Keratinocyte (primary cell): ENCODE measurements around the gene CNOT4. TPM values are rescaled to one million over a fixed set of nuclear protein-coding genes. Genes with fewer than 3 reads are reported as not detected.

Source experiments
- DNase-seq: peaks from one replicate; pipeline ENCODE4 v3.0.0-alpha.2; 2011; ENCODE audit warnings: low read depth, missing footprints, low spot score
- FAIRE-seq: peaks from 2 replicates; lab custom pipeline; 2011; peaks lifted over from hg19 to GRCh38; lab: Jason Lieb, UNC
- H2AFZ ChIP-seq: 2 replicates; pipeline ENCODE4 v1.6.0; 2012; ENCODE audit warnings: low read length, control low read depth, inconsistent platforms; ENCODE audit not compliant: control insufficient read depth
- H3K27ac ChIP-seq: 2 replicates; pipeline ENCODE4 v1.5.1; 2011; ENCODE audit warnings: low read length; ENCODE audit not compliant: control insufficient read depth, insufficient read depth
- H3K27me3 ChIP-seq: 3 replicates; pipeline ENCODE4 v1.6.0; 2011; ENCODE audit warnings: low read length; ENCODE audit not compliant: control insufficient read depth, insufficient read depth; ENCODE audit errors: extremely low read depth
- H3K36me3 ChIP-seq, 2 experiments: 2 replicates in 1 of 2; 3 replicates in 1 of 2; pipeline ENCODE4 v1.5.1; 2011; ENCODE audit warnings: low read length in 2 of 2, mild to moderate bottlenecking in 1 of 2; ENCODE audit not compliant: control insufficient read depth in 2 of 2, insufficient read depth in 2 of 2; ENCODE audit errors: extremely low read depth in 1 of 2
- H3K4me1 ChIP-seq: 3 replicates; pipeline ENCODE4 v1.5.1; 2011; ENCODE audit warnings: low read length; ENCODE audit not compliant: control insufficient read depth, insufficient read depth; ENCODE audit errors: extremely low read depth
- H3K4me2 ChIP-seq: 3 replicates; pipeline ENCODE4 v1.6.0; 2011; ENCODE audit warnings: low read depth, low read length; ENCODE audit not compliant: control insufficient read depth, insufficient read depth; ENCODE audit errors: extremely low read depth
- H3K4me3 ChIP-seq, 3 experiments: fragments of 200-600 bp in 1 of 3; sonication (generic) in 1 of 3; 2 replicates in 2 of 3; 3 replicates in 1 of 3; pipeline ENCODE4 v1.5.1; 2011 to 2016; ENCODE audit warnings: low read length in 3 of 3, mild to moderate bottlenecking in 3 of 3, control low read depth in 2 of 3, inconsistent platforms in 1 of 3, low read depth in 1 of 3, mixed read lengths in 1 of 3, mixed run types in 1 of 3, moderate library complexity in 1 of 3; ENCODE audit not compliant: control insufficient read depth in 2 of 3, insufficient read depth in 2 of 3; ENCODE audit errors: extremely low read depth in 1 of 3
- H3K79me2 ChIP-seq: 2 replicates; pipeline ENCODE4 v1.6.0; 2012; ENCODE audit warnings: low read length; ENCODE audit not compliant: control insufficient read depth, insufficient read depth
- H3K9ac ChIP-seq: 3 replicates; pipeline ENCODE4 v1.6.0; 2011; ENCODE audit warnings: low read length; ENCODE audit not compliant: control insufficient read depth, insufficient read depth; ENCODE audit errors: extremely low read depth
- H3K9me1 ChIP-seq: 3 replicates; pipeline ENCODE4 v1.6.0; 2011; ENCODE audit warnings: low read length; ENCODE audit not compliant: control insufficient read depth, insufficient read depth; ENCODE audit errors: extremely low read depth
- H3K9me3 ChIP-seq: 2 replicates; pipeline ENCODE4 v1.5.1; 2012; ENCODE audit warnings: low read depth, low read length; ENCODE audit not compliant: control insufficient read depth
- H4K20me1 ChIP-seq: 3 replicates; pipeline ENCODE4 v1.6.0; 2011; ENCODE audit warnings: low read length; ENCODE audit not compliant: control insufficient read depth, insufficient read depth; ENCODE audit errors: extremely low read depth
- EZH2 ChIP-seq: IDR thresholded peaks from one replicate; pipeline ENCODE4 v1.6.1; 2012; ENCODE audit warnings: inconsistent platforms, mild to moderate bottlenecking, low read length, moderate library complexity
- dilution Hi-C: fragments of 300-500 bp; cut with MboI; formaldehyde crosslinking; loops from one replicate; pipeline ENCODE4 v1.7.0; 2020; ENCODE audit warnings: low sequenced_read_pairs; ENCODE audit not compliant: extremely low pct_ligation_motif_present
- polyA plus RNA-seq, 5 experiments: library from polyadenylated mRNA; depleted of rRNA in 3 of 5; stranded (reverse) in 3 of 5; stranded (forward) in 1 of 5; unstranded in 1 of 5; fragments of >200 nt; gene quantifications; 1 replicate in 1 of 5; 2 replicates in 3 of 5; 3 replicates in 1 of 5; pipeline versions ENCODE4 v1.2.1 to v1.2.3, GENCODE V29; 2011 to 2012; ENCODE audit warnings: missing spikeins in 2 of 5, low read depth in 1 of 5, low replicate concordance in 1 of 5
- TF ChIP-seq, protein P1 (sequence below), 3 experiments: IDR thresholded peaks in 1 of 3; conservative IDR thresholded peaks in 1 of 3; optimal IDR thresholded peaks in 1 of 3; 2 replicates in 2 of 3; 3 replicates in 1 of 3; pipeline versions ENCODE3 to v1.5.1; 2011; ENCODE audit warnings: low read length in 3 of 3, mild to moderate bottlenecking in 3 of 3, moderate library complexity in 2 of 3, control low read depth in 1 of 3, inconsistent platforms in 1 of 3; ENCODE audit not compliant: insufficient read depth in 2 of 3; ENCODE audit errors: extremely low read depth in 1 of 3

Gene CNOT4
- polyA plus RNA-seq, 1 donor (not counting 4 experiments of a cell fraction or from before 2014, with no cell fraction given) = 11.4 TPM

DNA sequence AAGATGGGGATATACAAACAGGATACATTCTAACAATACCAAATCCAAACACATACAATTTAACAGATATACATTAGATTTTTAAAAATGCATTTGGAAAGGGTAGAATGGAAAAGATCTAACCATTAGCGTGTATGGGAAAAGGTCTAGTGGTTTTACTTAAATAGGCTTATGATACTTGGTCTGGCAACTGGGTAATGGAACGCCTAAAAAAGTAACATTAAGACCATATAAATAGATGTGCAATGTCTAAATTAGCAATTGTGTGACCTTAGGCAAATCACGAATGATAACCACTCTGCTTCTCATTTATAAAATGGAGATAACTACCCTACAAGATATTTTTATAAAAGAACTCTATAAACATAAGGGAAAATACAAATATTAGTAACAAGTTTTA is 135.2 kb downstream of the CNOT4 start:
- no peak for TF ChIP-seq EZH2
- TF ChIP-seq, protein P1, sequence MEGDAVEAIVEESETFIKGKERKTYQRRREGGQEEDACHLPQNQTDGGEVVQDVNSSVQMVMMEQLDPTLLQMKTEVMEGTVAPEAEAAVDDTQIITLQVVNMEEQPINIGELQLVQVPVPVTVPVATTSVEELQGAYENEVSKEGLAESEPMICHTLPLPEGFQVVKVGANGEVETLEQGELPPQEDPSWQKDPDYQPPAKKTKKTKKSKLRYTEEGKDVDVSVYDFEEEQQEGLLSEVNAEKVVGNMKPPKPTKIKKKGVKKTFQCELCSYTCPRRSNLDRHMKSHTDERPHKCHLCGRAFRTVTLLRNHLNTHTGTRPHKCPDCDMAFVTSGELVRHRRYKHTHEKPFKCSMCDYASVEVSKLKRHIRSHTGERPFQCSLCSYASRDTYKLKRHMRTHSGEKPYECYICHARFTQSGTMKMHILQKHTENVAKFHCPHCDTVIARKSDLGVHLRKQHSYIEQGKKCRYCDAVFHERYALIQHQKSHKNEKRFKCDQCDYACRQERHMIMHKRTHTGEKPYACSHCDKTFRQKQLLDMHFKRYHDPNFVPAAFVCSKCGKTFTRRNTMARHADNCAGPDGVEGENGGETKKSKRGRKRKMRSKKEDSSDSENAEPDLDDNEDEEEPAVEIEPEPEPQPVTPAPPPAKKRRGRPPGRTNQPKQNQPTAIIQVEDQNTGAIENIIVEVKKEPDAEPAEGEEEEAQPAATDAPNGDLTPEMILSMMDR (optimal IDR thresholded peaks at IDR 0.05 in 1 of 3, IDR thresholded peaks at IDR 0.05 in 1 of 3, conservative IDR thresholded peaks at IDR 0.05 in 1 of 3; ENCODE audit: extremely low read depth in 1 of 3, insufficient read depth in 2 of 3, low read length in 3 of 3) = no peak
- Histone ChIP-seq H3K9me1 (no peaks in the 10 kb centered on the region), H3K4me2 (no peak overlapping the region), H3K4me1 (no peaks in the 10 kb centered on the region), H4K20me1 (no peaks in the 10 kb centered on the region), H3K36me3 (peaks cover 2 to 3% of the 10 kb centered on the region in 2 experiments), H3K9me3 (no peaks in the 10 kb centered on the region), H3K27ac (no peak overlapping the region), H2AFZ (no peak overlapping the region), H3K9ac (no peak overlapping the region), H3K27me3 (no peaks in the 10 kb centered on the region), H3K4me3 (no peak overlapping the region), H3K79me2 (no peaks in the 10 kb centered on the region)
- dilution Hi-C loops = no loop called here
- DNase-seq = no peak
- no peak for FAIRE-seq

DNA sequence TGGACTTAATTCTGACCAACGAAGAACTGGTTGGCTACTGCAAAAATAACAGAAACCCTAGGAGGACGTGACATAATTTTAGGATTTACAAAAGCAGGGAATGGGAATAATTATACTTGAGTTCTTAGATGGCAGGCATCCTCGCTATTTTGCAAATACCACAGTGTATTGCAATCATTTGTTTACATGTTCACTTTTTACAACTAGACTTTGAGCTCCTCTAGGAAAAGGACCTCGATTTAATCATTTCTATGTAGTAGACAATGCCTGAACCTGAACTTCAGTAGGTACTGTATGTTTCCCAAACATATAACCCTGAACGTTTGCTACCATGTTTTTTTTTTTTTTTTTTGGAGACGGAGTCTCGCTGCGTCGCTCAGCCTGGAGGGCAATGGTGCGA is 137.7 kb downstream of the CNOT4 start:
- no peak overlapping the region for H3K4me2 ChIP-seq
- peaks cover 4% of the 10 kb centered on the region for H3K9me1 ChIP-seq
- no peaks in the 10 kb centered on the region for H3K27me3 ChIP-seq
- H3K4me1 ChIP-seq = peaks cover 13% of the 10 kb centered on the region
- no peaks in the 10 kb centered on the region for H3K9me3 ChIP-seq
- TF ChIP-seq, protein P1 (optimal IDR thresholded peaks at IDR 0.05 in 1 of 3, IDR thresholded peaks at IDR 0.05 in 1 of 3, conservative IDR thresholded peaks at IDR 0.05 in 1 of 3; ENCODE audit: extremely low read depth in 1 of 3, insufficient read depth in 2 of 3, low read length in 3 of 3) = no peak
- TF ChIP-seq EZH2 = no peak
- DNase-seq (no peak), FAIRE-seq (no peak)
- no peak overlapping the region for H2AFZ ChIP-seq
- H4K20me1 ChIP-seq = no peaks in the 10 kb centered on the region
- H3K27ac ChIP-seq = no peak overlapping the region
- no peaks in the 10 kb centered on the region for H3K79me2 ChIP-seq
- peaks cover 0 to 3% of the 10 kb centered on the region in 2 experiments for H3K36me3 ChIP-seq
- no peak overlapping the region for H3K9ac ChIP-seq
- no peak overlapping the region for H3K4me3 ChIP-seq
- dilution Hi-C loops = no loop called here
